ENCODE data around the gene NLRP10. TPM values are rescaled to one million over a fixed set of nuclear protein-coding genes. Genes with fewer than 3 reads are reported as not detected.

The NLRP10 gene
- total RNA-seq, 1 donor from 2014 or later, result not detected

- intact Hi-C loops (cut with micrococcal nuclease), result no loop called here
Measured at GRCh38 chr11:7977232-7977917, 12.1 kb upstream of the NLRP10 start.

GRCh38 chr11:7974668-7975067 is 9.4 kb upstream of the NLRP10 start:
- intact Hi-C loops (cut with micrococcal nuclease), result no loop called here

- intact Hi-C loops (cut with micrococcal nuclease), result no loop called here
Measured at GRCh38 chr11:7973011-7973410, 7.8 kb upstream of the NLRP10 start.

- intact Hi-C loops (cut with micrococcal nuclease), result no loop called here
Measured at GRCh38 chr11:7971846-7972245, 6.6 kb upstream of the NLRP10 start.

- intact Hi-C loops (cut with micrococcal nuclease), result no loop called here
Measured at GRCh38 chr11:7969756-7970646, 4.8 kb upstream of the NLRP10 start.

- intact Hi-C loops (cut with micrococcal nuclease), result no loop called here
Measured at GRCh38 chr11:7968686-7969085, 3.4 kb upstream of the NLRP10 start.

GRCh38 chr11:7967826-7968225 is 2.6 kb upstream of the NLRP10 start:
- intact Hi-C loops (cut with micrococcal nuclease), result no loop called here

GRCh38 chr11:7967097-7967496 is 1.9 kb upstream of the NLRP10 start:
- intact Hi-C loops (cut with micrococcal nuclease), result no loop called here

- intact Hi-C loops (cut with micrococcal nuclease), result no loop called here
Measured at GRCh38 chr11:7964873-7965272, 374 bp downstream of the NLRP10 start.

GRCh38 chr11:7964261-7964660 is 986 bp downstream of the NLRP10 start:
- intact Hi-C loops (cut with micrococcal nuclease), result no loop called here

- intact Hi-C loops (cut with micrococcal nuclease), result no loop called here
Measured at GRCh38 chr11:7955191-7955590, 10.1 kb downstream of the NLRP10 start.

GRCh38 chr11:7949934-7950333 is 15.3 kb downstream of the NLRP10 start:
- intact Hi-C loops (cut with micrococcal nuclease), result no loop called here

- intact Hi-C loops (cut with micrococcal nuclease), result no loop called here
Measured at GRCh38 chr11:7944123-7944522, 21.1 kb downstream of the NLRP10 start.

- intact Hi-C loops (cut with micrococcal nuclease), result no loop called here
Measured at GRCh38 chr11:7941608-7942007, 23.6 kb downstream of the NLRP10 start, which contains the start of gene OR10A3. Gene OR10A3, minus strand, starts transcription at chr11:7941708. Its CDS starts 2,188 bp downstream, at chr11:7939520.

GRCh38 chr11:7941146-7941545 is 24.1 kb downstream of the NLRP10 start:
- intact Hi-C loops (cut with micrococcal nuclease), result no loop called here

- intact Hi-C loops (cut with micrococcal nuclease), result no loop called here
Measured at GRCh38 chr11:7936615-7937014, 28.6 kb downstream of the NLRP10 start.

GRCh38 chr11:7931168-7931567 is 34.1 kb downstream of the NLRP10 start, which contains the start of gene OR10A6:
Gene OR10A6, minus strand, starts transcription at chr11:7931268. Its CDS starts 2,606 bp downstream, at chr11:7928662.
- intact Hi-C loops (cut with micrococcal nuclease), result no loop called here

- intact Hi-C loops (cut with micrococcal nuclease), result no loop called here
Measured at GRCh38 chr11:7927635-7928034, 37.6 kb downstream of the NLRP10 start.

- intact Hi-C loops (cut with micrococcal nuclease), result no loop called here
Measured at GRCh38 chr11:7924536-7924935, 40.7 kb downstream of the NLRP10 start.

- intact Hi-C loops (cut with micrococcal nuclease), result no loop called here
Measured at GRCh38 chr11:7918141-7918540, 47.1 kb downstream of the NLRP10 start.

Data from T-helper 2 cell treated with Interferon-gamma antibody and Interleukin-4, amounts not matched to agents 100 ng/mL and 5 ng/mL, for 36 hours (primary cell).